Spinal cord (tissue), 10 donors: ENCODE results near the gene UBQLN4. TPM values are rescaled to one million over a fixed set of nuclear protein-coding genes. Genes with fewer than 3 reads are reported as not detected.
A peak's percentile ranks its signal among the peaks of the same experiment; 100 is the strongest.

Experiments
- DNase-seq, 6 donors: peaks; one replicate each; pipeline versions ENCODE4 v3.0.0 to v3.0.0-alpha.2; 2013 to 2015; ENCODE audit warnings: low spot score in 6 of 6, low read depth in 4 of 6
- H3K27ac ChIP-seq: one replicate; pipeline ENCODE4 v1.5.1; 2013; ENCODE audit warnings: low read depth, low read length, control low read depth
- H3K27me3 ChIP-seq: one replicate; pipeline ENCODE4 v1.6.1; 2013; ENCODE audit warnings: low read length; ENCODE audit not compliant: control insufficient read depth, insufficient read depth
- H3K36me3 ChIP-seq: one replicate; pipeline ENCODE4 v1.6.1; 2013; ENCODE audit warnings: low read length; ENCODE audit not compliant: control insufficient read depth, insufficient read depth
- H3K4me1 ChIP-seq: one replicate; pipeline ENCODE4 v1.6.1; 2013; ENCODE audit warnings: low read length; ENCODE audit not compliant: control insufficient read depth, insufficient read depth
- H3K4me3 ChIP-seq: one replicate; pipeline ENCODE4 v1.5.1; 2013; ENCODE audit warnings: low read depth, low read length, control low read depth
- H3K9me3 ChIP-seq: one replicate; pipeline ENCODE4 v1.6.1; 2013; ENCODE audit warnings: low read length; ENCODE audit not compliant: control insufficient read depth, insufficient read depth
- WGBS: methylation state at CpG from one replicate; pipeline ENCODE4 v1.1.5; 2013; ENCODE audit warnings: missing lambda C conversion rate; ENCODE audit not compliant: insufficient coverage; 5-methylcytosine and 5-hydroxymethylcytosine counted together
- polyA plus RNA-seq, 2 donors: library from polyadenylated mRNA; unstranded; fragments of 120-200 nt; gene quantifications; one replicate each; pipeline ENCODE4 v1.2.1, GENCODE V29; 2013; ENCODE audit not compliant: insufficient read length in 2 of 2
- total RNA-seq, 2 donors: library from RNA; depleted of rRNA in 1 of 2; stranded (reverse); fragments of 120-200 nt in 1 of 2; fragments of >200 nt in 1 of 2; gene quantifications; one replicate each; pipeline versions ENCODE4 v1.2.3 to v1.2.4, GENCODE V29; 2013 to 2014
- donor health status: healthy.

Gene UBQLN4
- total and polyA plus RNA-seq, 4 donors = 20.5 to 76.2 (median 51.3) TPM

GRCh38 chr1:155990005-155990739 lies 63.4 kb downstream of the UBQLN4 start:
- peaks cover 11% of the 10 kb centered on the region for H3K4me1 ChIP-seq
- no peak overlapping the region for H3K27ac ChIP-seq
- no peaks in the 10 kb centered on the region for H3K27me3 ChIP-seq
- H3K9me3 ChIP-seq = no peaks in the 10 kb centered on the region
- H3K36me3 ChIP-seq = no peaks in the 10 kb centered on the region
- DNase-seq = no peak
- WGBS = 87% methylated on average over 2 of the region's 6 CpGs
- no peak overlapping the region for H3K4me3 ChIP-seq

GRCh38 chr1:155989242-155990004 lies 64.2 kb downstream of the UBQLN4 start:
- Histone ChIP-seq H3K4me3 (peak overlapping the region; percentile 22), H3K36me3 (no peaks in the 10 kb centered on the region), H3K4me1 (peaks cover 11% of the 10 kb centered on the region), H3K27ac (peak overlapping the region; percentile 1), H3K9me3 (no peaks in the 10 kb centered on the region), H3K27me3 (no peaks in the 10 kb centered on the region)
- peak in 4 of 6 donors; percentile 35 to 92 (median 79) for DNase-seq
- WGBS = 18% methylated on average over 8 of the region's 9 CpGs

Other genes starting within 250 kb of the UBQLN4 start
- 10 to 100 TPM; 44.8 to 51.1 TPM for gene GON4L, start 196.6 kb downstream of the UBQLN4 start, total RNA-seq
- gene GON4L, start 196.6 kb downstream of the UBQLN4 start, polyA plus RNA-seq = 10 to 100 TPM; 42.2 to 56.7 TPM
- gene SYT11, start 194.2 kb downstream of the UBQLN4 start, total RNA-seq = 100 to 1,000 TPM; 118 to 384 TPM
- 100 to 1,000 TPM; 266 to 310 TPM for gene SYT11, start 194.2 kb downstream of the UBQLN4 start, polyA plus RNA-seq
- 10 to 100 TPM; 42.9 to 47.6 TPM for gene RIT1, start 142.4 kb downstream of the UBQLN4 start, total RNA-seq
- 10 to 100 TPM; 34.0 to 44.3 TPM for gene RIT1, start 142.4 kb downstream of the UBQLN4 start, polyA plus RNA-seq
- 10 to 100 TPM; 31.5 to 40.1 TPM for gene KHDC4, start 119.4 kb downstream of the UBQLN4 start, total RNA-seq
- 10 to 100 TPM; 42.3 to 53.5 TPM for gene KHDC4, start 119.4 kb downstream of the UBQLN4 start, polyA plus RNA-seq
- gene RXFP4, start 112.2 kb downstream of the UBQLN4 start, total RNA-seq = not detected
- gene RXFP4, start 112.2 kb downstream of the UBQLN4 start, polyA plus RNA-seq = not detected
- gene ARHGEF2, start 75.3 kb downstream of the UBQLN4 start, total RNA-seq = 10 to 100 TPM; 62.1 to 64.6 TPM
- 10 to 100 TPM; 85.1 to 95.5 TPM for gene ARHGEF2, start 75.3 kb downstream of the UBQLN4 start, polyA plus RNA-seq
- gene SSR2, start 32.8 kb downstream of the UBQLN4 start, total RNA-seq = 100 to 1,000 TPM; 187 to 313 TPM
- gene SSR2, start 32.8 kb downstream of the UBQLN4 start, polyA plus RNA-seq = 100 to 1,000 TPM; 186 to 225 TPM
- 10 to 100 TPM; 34.9 to 76.8 TPM for gene LAMTOR2, start 984 bp upstream of the UBQLN4 start, total RNA-seq
- gene LAMTOR2, start 984 bp upstream of the UBQLN4 start, polyA plus RNA-seq = 10 to 100 TPM; 72.0 to 75.3 TPM
- gene RAB25, start 7.4 kb upstream of the UBQLN4 start, total RNA-seq = under 1 TPM in 1 of 2 donors, not detected in 1; 0.39 TPM
- gene RAB25, start 7.4 kb upstream of the UBQLN4 start, polyA plus RNA-seq = 1 to 10 TPM; 1.1 to 1.2 TPM
- 10 to 100 TPM in 1 of 2 donors, 1 to 10 TPM in 1; 5.8 to 12.3 TPM for gene MEX3A, start 28.7 kb upstream of the UBQLN4 start, total RNA-seq
- gene MEX3A, start 28.7 kb upstream of the UBQLN4 start, polyA plus RNA-seq = 10 to 100 TPM; 35.1 to 39.3 TPM
- gene LMNA, start 60.9 kb upstream of the UBQLN4 start, total RNA-seq = 100 to 1,000 TPM in 1 of 2 donors, 10 to 100 TPM in 1; 78.4 to 138 TPM
- gene LMNA, start 60.9 kb upstream of the UBQLN4 start, polyA plus RNA-seq = 10 to 100 TPM; 52.1 to 93.3 TPM
- 10 to 100 TPM in 1 of 2 donors, 1 to 10 TPM in 1; 8.2 to 15.9 TPM for gene SEMA4A, start 99.8 kb upstream of the UBQLN4 start, total RNA-seq
- 10 to 100 TPM; 32.2 to 42.0 TPM for gene SEMA4A, start 99.8 kb upstream of the UBQLN4 start, polyA plus RNA-seq
- 10 to 100 TPM; 15.1 to 19.7 TPM for gene SLC25A44, start 140.3 kb upstream of the UBQLN4 start, total RNA-seq
- gene SLC25A44, start 140.3 kb upstream of the UBQLN4 start, polyA plus RNA-seq = 10 to 100 TPM; 40.6 to 43.0 TPM
- 10 to 100 TPM; 32.6 to 70.6 TPM for gene PMF1, start 159.2 kb upstream of the UBQLN4 start, total RNA-seq
- 10 to 100 TPM; 54.9 to 64.8 TPM for gene PMF1, start 159.2 kb upstream of the UBQLN4 start, polyA plus RNA-seq
- 1 to 10 TPM; 1.5 to 1.9 TPM for gene BGLAP, start 188.4 kb upstream of the UBQLN4 start, total RNA-seq
- 1 to 10 TPM; 2.3 to 5.6 TPM for gene BGLAP, start 188.4 kb upstream of the UBQLN4 start, polyA plus RNA-seq
- 10 to 100 TPM; 42.6 to 43.1 TPM for gene PAQR6, start 194.3 kb upstream of the UBQLN4 start, total RNA-seq
- 100 to 1,000 TPM; 191 to 206 TPM for gene PAQR6, start 194.3 kb upstream of the UBQLN4 start, polyA plus RNA-seq
- gene SMG5, start 229.0 kb upstream of the UBQLN4 start, total RNA-seq = 10 to 100 TPM; 37.2 to 50.9 TPM
- 10 to 100 TPM; 71.5 to 79.8 TPM for gene SMG5, start 229.0 kb upstream of the UBQLN4 start, polyA plus RNA-seq
- gene TMEM79, start 230.5 kb upstream of the UBQLN4 start, total RNA-seq = 1 to 10 TPM; 1.6 to 2.6 TPM
- gene TMEM79, start 230.5 kb upstream of the UBQLN4 start, polyA plus RNA-seq = 1 to 10 TPM; 4.9 to 6.8 TPM
- gene GLMP, start 241.9 kb upstream of the UBQLN4 start, total RNA-seq = 10 to 100 TPM; 16.9 to 54.1 TPM
- 10 to 100 TPM; 22.9 to 28.9 TPM for gene GLMP, start 241.9 kb upstream of the UBQLN4 start, polyA plus RNA-seq
- gene VHLL, start 245.5 kb upstream of the UBQLN4 start, total RNA-seq = under 1 TPM in 1 of 2 donors, not detected in 1; 0.50 TPM
- gene VHLL, start 245.5 kb upstream of the UBQLN4 start, polyA plus RNA-seq = under 1 TPM; 0.32 to 0.38 TPM